OCI-M2 (cell line): ENCODE data around the gene RAI14.
"Not testable (repeated sequence)": the region's sequence is repeated elsewhere in the genome, so short reads cannot be mapped to it uniquely, and the experiment has no call there.

Experiments used
- DNase-seq: peaks from one replicate; lab custom pipeline; 2025; ENCODE audit not compliant: unreplicated experiment; lab: John Stamatoyannopoulos, UW

Gene RAI14

DNA sequence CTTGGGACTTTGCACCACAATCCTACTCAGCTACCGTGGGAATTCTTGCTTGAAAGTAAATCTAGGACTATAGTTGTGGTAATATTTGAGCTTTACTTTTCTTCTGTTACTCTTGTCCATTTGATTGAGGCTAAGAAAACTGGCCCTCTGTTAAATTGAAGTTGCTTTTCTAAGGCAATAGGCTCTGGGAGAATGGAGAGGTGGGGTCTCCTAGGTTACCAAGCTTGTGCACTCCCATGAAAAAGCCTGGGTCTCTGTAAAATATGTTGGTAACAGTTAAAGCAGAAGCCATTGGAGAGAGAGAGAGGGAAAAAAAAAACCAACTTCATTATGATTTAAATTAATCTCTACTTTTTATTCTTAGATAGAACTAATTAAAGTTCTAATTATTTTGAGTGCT is 68.6 kb downstream of the RAI14 start:
- DNase-seq, result no peak

DNA sequence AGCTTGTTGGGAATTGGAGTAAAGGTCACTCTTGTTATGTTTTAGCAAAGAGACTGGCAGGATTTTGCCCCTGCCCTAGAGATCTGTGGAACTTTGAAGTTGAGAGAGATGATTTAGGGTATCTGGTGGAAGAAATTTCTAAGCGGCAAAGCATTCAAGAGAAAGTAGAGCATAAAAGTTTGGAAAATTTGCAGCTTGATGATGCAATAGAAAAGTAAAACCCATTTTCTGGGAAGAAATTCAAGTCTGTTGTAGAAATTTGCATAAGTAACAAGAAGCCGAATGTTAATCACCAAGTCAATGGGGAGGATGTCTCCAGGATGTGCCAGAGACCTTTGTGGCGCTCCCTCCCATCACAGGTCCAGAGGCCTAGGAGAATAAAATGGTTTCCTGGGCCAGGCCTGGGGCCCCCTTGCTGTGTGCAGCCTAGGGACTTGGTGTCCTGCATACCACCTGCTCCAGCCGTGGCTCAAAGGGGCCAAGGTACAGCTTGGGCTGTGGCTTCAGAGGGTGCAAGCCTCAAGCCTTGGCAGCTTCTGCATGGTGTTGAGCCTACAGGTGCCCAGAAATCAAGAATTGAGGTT is 71.1 kb downstream of the RAI14 start:
- DNase-seq, result not testable (repeated sequence)

DNA sequence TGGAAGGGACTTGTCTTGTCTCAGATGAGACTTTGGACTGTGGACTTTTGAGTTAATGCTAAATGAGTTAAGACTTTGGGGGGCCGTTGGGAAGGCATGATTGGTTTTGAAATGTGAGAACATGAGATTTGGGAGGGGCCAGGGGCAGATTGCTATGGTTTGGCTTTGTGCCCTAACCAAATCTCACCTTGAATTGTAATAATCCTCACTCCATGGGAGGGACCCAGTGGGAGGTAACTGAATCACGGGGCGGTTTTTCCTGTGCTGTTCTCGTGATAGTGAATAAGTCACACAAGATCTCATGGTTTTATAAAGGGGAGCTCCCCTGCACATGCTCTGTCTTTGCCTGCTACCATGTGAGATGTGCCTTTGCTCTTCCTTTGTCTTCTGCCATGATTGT is 72.1 kb downstream of the RAI14 start:
- no peak for DNase-seq

DNA sequence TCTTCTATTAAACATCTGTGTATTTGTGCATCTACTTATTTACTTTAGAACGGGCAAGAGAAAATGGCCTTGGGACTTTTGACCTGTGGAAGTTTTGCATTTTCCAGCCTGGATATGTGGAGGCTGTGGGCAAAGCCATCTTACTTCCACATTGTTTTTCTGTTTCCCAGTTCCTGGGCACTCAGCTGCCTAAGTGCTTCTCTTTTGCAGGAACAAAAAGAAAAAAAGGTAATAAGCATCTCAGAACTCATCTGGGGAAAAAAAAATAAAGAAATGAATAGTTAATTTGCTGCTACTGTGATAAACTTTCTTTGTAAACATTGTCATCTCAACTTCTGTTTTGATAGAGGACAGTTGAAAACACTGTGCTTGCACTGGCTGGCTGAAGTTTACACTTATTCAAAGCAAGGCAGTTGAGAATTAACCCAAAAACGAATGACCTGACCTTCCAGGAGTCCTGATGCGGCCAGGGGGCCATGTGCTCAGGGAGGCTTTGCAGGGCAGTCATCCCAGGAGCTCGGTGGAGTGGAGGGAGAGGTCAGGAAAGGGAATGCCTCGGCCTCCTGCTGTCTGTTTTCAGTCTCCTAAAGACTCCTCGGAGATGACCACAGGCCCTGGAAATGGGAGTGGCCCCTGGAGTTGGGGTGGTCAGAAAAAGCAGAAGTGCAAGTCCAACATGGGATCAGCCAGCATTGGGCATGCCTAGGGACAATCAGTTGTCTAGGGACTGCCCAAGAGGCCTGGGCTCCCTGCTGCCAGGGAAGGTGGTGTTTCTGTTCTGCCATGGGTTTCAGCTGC is 75.5 kb downstream of the RAI14 start:
- DNase-seq, result no peak

DNA sequence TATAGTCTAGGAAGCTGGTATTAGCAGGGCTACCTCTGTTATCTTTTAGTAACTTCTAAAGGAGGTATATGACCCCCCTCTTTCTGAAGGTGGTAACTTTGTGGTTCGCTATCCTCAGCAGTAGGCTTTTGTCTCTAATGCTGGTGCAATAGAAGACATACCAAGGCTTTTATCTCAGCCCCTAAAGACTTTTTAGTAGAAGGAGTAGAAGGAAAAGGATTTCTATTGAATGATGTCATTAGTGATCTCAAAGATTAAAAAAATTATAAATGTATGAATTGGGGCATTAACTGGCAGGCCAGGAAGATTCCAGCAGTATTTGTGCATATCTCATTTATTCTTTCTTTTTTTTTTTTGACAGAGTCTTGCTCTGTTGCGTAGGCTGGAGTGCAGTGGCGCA is 78.2 kb downstream of the RAI14 start:
- DNase-seq, result no peak

DNA sequence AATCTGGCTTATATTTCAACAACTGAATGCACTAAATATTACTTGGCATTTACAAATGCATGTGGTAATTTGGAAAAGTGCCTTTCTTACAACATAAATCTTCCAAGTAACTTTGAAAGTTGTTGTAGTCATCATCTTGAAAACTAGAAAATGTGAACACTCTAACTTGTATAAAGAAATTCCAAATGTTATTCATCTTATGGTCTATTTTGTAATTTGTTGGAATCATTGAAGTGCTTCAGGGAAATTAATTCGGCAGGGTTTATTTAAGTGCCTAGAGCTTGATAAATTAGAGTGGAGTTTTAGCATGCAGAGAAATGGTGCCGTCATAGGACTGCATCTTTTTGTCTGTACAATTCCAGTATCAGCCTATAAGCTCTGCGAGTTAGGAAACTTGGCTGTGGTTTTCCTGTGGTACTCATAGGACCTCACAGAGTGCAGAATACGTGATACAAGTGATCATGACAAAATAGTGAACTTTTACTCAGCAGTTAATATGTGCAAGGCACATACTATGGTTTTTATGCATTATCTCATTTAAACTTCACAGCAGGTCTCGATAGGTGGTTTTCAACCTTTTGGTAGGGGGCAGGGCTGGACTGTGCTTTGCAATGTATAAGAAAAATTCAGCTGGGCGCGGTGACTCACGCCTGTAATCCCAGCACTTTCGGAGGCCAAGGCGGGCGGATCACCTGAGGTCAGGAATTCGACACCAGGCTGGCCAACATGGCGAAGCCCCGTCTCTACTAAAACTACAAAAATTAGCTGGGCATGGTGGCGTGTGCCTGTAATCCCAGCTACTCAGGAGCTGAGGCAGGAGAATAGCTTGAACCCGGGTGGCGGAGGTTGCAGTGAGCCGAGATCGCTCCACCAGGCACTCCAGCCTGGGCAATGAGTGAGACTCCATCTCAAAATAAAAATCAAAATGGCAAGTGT is 79.6 kb downstream of the RAI14 start:
- DNase-seq, result no peak

DNA sequence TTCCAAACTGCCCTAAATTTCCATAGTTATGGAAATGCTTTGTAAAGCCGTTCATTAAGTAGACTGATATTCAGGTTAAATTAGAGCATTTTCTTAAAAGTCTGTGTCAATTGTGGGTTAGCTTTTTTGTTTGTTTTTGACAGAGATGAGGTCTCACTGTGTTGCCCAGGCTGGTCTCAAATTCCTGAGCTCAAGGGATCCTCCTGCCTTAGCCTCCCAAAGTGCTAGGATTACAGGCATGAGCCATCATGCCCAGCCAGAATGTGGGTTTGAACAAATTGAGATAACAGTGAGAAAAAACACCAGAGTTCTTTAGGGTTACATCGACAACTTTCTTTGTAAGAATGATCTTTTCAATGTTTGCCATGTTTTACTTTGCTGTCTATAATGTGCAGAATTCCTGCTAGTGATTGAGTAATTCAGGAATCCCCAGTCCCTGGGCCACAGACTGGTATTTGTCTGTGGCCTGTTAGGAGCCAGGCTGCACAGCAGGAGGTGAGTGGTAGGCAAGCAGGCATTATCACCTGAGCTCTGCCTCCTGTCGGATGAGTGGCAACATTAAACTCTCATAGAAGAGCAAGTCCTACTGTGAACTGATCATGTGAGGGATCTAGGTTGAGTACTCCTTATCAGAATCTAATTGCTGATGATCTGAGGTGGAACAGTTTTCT is 80.5 kb downstream of the RAI14 start:
- DNase-seq, result no peak

DNA sequence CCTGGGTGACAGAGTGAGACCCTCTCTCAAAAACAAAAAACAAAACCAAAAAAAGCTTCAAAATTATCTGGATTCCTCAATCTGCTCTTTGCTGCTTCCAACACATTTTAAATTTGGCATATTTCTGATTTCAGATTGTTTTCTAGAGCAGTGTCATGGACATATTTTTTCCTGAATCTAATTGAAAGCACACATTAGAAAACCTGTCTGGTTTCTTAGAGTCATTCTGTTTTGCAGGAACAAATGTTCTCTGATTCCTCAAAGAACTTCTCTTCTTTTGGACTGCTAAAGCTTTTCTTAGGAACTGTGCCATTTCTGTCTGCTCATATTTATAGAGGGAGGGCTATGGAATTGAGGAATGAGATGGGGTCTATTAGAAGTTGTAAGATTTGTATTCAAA is 81.6 kb downstream of the RAI14 start:
- DNase-seq, result no peak

DNA sequence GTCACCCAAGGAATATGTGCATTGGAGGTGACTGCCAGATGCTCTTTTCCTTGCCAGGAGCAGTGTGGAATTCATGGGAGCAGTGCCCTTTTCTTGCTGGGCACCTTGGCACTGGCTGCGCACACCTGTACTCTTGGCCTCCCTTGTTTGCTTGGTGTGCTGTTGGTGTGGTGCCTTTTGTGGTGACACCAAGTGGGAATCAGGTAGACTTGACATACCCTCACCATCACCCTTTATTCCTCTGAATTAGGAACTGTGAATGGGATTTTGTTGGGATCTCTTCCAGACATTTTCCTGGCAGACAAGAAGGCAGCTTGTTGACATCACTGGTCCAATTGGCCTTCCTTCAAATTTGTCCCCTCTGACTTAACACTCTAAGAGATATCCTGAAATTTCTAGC is 82.3 kb downstream of the RAI14 start:
- DNase-seq, result no peak

DNA sequence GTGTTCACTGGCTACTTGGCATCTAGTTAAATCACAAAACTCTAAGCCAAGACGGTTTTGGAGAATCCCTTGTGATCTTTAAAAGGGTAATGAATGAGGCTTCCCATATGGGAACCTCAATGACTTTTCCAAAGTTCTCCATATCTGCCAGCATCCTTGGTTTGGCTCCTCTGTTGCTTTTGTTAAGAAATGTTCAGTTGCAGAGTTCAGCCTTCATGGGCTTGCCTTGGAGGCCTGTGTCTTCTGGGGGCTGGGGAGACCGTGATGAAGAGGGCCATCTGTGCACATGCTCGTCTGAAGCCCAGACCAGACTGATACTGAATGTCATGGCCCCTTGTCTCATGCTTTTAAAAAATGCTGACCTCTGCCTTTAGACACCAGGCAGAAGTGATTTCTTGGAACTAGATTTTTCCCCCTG is 84.3 kb downstream of the RAI14 start:
- DNase-seq, result no peak

DNA sequence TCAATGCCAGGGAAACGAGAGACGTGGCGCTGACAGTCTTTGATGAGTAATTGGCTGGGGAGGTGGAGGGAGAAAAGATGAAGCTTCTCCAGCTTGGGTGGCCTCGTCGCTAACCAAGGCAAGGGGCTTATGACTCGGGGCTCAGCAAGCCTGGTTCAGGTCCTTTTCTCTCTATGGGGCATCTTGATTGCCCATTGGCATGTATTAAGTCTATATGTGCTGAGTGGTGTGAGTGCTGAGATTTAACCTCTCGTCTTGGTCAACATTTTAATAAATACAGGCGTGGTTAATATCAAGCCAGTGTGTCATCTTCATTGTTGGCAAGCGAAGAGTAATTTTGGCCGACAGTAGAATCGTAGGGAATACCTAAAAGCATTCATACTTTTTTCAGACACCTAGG is 85.9 kb downstream of the RAI14 start:
- DNase-seq, result no peak

DNA sequence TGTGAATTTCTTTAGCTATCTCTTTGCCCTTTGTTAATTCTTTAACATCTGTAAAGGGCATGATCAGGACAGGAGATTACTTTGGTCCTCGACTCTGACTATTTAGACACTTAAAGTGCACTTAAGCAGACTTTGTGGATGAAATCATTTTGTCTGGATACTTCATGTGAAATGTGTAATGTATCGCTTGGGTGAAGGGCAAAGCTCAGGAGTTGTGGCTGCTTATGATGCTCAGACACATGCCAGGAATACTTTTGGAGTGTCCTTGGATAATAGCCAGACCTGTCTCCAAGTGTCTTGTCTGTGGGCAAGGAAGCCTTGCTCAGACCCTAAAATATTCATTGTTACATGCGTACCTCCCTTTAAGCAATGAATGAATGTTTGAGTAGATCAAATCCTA is 87.8 kb downstream of the RAI14 start:
- DNase-seq, result no peak

DNA sequence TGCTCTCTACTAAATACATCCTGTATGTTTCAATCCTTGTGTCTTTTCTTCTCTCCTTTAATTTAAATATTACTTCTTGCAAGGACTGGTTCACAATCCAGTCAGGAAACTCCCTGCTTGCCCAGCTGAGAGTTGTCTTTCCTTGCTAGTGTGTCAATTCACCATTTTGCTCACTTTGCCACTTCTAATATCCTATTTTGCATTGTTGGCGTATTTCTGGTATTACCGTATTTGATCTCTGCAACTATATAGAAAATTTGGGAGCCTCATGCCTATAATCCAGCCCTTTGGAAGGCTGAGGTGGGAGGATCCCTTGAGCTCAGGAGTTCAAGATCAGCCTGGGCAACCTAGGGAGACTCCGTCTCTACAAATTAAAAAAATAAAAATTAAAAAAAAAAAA is 92.3 kb downstream of the RAI14 start:
- no peak for DNase-seq

DNA sequence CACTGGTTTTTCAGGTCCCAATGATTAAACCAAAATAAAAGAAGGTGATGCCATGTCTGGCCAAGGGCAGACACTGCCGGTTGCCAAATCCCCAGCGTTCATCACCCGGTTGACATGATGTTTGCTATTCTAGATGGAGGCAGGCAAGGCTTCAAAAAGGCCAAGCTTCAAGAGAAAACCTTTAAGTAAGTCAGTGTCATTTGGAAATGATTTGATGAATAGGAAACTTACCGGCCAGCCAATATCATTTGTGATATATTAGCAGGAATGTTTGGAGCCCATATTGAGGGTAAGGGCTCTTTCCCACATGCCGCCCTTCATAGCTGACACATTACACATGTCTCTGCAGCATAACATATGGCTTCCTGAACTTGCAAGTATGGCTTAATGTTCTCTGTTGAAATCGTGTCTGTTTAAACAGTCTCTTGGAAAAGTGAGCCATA is 93.3 kb downstream of the RAI14 start:
- no peak for DNase-seq

DNA sequence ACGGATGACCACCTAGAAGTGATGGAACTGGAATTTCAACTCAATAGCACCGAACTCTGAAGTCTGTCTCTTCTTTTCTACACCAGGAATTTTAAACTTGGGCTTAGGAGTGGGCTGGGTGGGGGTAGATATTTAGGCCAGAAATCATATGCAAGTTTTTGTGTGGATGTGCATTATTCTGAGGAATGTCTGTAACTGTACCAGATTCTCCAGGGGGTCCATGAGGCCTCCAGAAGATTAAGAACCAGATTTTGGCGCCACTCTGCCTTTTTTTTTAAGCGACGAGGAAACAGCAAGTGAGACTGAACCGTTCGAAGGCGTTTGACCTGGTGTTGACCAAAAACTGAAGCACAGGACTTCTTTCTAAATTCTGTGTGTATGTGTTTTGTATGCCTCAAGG is 94.1 kb downstream of the RAI14 start:
- DNase-seq, result no peak

DNA sequence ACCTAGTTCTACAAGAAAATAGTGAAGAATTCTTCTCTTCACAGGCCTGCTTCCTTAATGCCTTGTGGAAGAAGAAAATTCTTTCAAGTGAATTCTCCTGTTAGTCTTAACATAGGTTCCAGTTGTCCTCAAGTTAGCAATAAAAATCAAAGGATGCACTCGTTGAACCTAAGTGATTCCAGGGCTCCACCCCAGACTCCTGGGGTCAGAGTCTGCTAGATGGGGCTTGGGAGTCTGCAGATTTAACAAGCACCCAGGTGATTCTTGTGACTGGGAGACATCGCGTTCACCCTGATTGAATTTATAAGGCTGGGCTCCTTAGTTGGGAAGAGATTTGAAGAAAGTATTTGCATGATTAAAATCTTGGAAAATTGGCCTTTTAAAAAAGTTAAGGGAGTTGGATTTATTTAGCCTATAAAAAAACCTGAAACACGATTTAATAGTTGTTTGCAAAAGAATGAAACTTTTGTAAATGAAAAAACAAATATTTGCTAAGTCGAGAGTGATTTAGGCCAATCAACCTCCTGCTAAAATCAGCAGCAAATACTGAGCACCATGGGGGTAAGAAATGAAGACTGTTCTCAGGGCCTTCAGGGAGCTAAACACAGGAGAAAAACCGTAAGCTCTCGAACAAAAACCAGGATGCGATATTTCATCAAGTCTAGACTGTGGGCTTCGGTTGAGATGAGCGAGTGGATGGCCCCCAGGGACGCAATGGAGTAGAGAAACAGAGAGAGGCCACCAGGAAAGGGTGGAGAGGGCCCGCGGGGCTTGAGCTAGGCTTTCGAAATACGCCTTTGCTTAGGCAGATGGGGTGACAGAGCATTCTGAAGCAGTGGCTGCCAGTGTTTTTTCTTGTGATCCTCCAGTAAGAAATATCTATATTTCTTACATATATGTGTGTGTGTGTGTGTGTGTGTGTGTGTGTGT is 95.9 kb downstream of the RAI14 start:
- no peak for DNase-seq

DNA sequence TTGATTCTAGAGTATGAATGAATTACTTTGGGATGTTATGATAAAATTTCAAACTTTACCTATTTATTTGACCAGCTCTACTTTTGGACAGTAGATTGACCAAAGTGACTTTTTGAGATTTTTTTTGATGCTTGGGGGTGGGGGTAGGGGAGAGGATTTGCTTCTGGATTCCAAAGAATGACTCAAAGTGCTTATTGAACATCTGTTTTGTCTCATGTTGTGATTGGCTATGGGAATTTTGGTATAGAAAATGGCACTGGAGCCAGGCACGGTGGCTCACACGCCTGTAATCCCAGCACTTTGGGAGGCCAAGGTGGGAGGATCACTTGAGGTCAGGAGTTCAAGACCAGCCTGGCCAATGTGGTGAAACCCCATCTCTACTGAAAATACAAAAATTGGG is 97.1 kb downstream of the RAI14 start:
- DNase-seq, result not testable (repeated sequence)

DNA sequence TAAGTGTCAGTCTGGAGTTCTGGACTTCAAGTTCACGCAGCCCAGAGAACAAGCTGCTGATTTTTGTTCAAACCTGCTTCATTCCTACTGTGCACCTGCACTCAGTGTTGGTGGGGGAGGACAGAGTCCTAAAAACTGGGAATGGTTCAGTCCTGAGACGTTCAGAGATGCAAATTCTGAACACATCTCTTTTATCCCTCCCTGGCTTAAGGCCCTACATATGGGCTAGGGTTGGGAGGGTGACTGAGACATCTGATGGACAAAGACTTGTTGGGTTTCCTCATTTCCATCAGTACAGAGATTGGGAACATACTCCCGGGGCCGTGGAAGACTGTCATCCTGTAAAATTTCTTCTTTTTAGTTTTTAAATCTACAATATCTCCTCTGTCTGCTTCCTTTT is 99.8 kb downstream of the RAI14 start:
- no peak for DNase-seq

DNA sequence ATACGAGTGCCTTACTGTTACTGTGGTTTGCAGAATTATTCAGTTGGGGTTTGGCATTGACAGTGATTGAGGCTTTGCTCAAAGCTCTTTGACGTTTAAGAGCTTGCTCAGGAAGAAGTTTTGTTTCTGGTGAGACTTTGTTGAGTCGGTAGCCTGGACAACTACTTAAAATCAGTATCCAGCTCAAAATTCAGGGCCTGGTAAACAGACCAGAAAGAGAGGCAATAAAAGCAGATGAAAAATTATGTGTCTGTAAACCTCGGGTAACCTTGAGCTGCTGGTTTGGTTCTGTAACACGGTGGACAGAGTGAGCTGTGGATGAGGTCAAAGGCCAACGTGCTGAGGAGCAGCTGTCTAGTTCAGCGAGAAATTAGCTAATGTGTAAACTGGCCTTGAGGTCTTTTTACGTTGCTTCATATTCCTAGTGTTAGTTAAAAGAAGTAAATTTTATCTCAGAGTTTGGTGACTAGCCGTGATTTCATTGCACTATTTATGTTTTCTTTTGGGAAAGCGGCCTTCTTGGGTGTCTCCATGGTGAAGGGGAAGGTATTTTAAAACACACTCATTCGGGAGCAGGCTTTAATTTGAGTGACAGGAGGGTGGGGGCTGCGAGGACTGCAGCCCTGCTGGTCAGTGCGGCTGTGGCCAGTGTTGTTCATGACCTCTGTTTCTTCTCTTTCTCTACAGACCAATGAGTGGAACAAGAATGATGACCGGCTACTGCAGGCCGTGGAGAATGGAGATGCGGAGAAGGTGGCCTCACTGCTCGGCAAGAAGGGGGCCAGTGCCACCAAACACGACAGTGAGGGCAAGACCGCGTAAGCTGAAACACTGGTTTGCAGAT is 100.9 kb downstream of the RAI14 start:
- no peak for DNase-seq
